Stimulated activated CD4-positive, alpha-beta T cell treated with anti-CD3 and anti-CD28 coated beads, Interleukin-4, amount 100 ng/mL, for 1 hour (primary cell): ENCODE measurements around the gene FGF11.
"Not testable (repeated sequence)": the region's sequence is repeated elsewhere in the genome, so short reads cannot be mapped to it uniquely, and the experiment has no call there.

ENCODE experiments used
- DNase-seq: peaks from one replicate; pipeline ENCODE4 v3.0.0-alpha.2; 2020

The FGF11 gene

GRCh38 chr17:7464081-7464480 is 24.8 kb downstream of the FGF11 start:
- DNase-seq, result no peak

GRCh38 chr17:7465597-7466275 is 26.4 kb downstream of the FGF11 start:
- DNase-seq, result no peak

DNA sequence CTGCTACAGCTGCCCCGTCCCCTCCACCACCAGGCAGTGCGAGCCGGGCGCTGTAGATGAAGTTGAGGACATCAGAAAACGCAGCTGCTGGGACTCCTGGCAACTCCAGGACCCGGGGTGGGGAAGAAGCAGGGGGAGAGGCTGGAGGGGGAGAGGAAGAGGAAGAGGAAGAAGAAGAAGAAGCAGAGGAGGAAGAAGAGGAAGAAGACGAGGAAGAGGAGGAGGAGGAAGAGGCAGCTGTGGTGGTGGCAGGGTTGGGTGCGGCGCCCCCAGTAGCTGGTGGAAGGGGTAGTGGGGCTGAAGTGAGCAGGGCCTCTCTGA is 27.0 kb downstream of the FGF11 start:
- no peak for DNase-seq

DNA sequence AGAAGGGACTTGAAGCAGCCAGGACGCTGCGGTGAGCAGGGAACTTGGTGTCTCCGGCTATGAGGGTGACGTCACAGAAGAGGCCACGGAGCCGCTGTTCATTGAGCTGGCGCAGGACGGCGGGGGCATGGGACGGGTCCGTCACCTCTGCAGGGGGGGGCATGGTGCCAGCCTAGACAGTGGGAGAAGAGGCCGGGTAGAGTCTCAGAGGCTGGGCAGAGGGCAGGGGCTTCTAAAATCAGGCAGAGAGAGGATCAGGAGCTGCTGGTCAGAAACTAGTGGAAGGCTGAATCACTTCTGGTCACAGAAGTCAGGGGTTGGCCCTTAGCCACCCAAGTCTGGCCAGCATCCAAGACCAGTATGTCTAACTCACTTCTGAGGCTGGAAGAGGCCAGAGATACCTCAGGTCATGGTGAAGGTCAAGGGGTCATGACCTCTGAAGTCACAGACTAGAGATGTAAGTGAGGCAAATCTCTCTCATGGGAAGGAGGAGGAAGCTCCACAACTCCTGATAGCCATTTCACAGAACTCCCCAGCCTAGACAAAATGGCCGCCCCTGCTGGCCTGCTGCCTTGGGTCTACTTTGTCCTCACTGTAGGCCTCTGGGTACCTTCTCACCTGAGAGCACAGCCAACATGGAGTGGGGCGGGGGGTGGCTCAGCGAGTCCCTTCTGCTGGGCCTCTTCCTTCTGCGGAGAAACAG is 27.5 kb downstream of the FGF11 start:
- DNase-seq, result no peak

- no peak for DNase-seq
These were observed 28.2 kb downstream of the FGF11 start for GRCh38 chr17:7467498-7467897.

DNA sequence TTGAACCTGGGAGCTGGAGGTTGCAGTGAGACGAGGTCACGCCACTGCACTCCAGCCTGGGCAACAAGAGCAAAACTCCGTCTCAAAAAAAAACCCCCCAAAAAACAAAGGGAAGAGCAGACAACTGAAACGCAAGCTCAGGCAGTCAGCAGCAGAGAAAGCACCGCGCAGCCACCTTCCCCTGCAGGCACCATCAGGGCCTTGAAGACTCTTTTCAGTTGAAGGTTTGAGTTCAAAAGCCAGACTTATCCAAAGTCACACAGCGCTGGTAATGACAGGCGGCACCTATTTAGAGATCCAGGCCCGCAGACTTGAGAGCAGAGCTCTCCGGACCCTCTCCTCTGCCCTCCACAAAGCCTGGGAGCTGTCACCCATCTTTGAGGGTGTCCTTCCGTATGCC is 29.0 kb downstream of the FGF11 start:
- DNase-seq, result no peak

DNA sequence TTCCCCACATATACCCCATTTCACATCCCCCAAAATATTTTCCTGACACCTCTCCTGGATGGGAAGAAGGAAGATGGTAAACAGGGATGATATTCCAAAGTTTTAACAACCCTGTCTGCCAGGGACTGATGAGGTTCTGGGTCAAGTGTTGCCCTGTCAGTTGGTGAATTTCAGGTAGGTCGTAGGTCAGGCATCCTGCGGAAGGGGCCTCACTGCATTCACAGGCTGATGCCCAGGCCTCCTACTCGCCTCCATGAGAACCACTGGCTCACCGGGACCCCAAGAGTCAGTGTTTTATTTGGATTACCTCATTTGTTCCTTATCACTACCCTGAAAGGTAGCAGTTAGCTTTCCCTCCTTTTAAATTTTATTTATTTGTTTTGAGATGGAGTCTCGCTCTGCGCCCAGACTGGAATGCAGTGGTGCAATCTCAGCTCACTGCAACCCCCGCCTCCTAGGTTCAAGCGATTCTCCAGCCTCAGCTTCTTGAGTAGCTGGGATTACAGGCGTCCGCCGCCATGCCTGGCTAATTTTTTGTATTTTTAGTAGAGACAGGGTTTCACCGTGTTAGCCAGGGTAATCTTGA is 29.6 kb downstream of the FGF11 start:
- DNase-seq, result no peak

DNA sequence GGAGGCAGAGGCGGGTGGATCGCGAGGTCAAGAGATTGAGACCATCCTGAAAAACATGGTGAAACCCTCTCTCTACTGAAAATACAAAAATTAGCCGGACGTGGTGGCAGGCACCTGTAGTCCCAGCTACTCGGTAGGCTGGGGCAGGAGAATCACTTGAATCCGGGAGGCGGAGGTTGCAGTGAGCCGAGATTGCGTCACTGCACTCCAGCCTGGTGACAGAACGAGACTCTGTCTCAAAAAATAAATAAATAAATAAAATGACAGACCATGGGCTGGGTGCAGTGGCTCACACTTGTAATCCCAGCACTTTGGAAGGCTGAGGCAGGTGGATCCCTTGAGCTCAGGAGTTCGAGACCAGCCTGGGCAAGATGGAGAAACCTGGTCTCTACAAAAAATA is 30.5 kb downstream of the FGF11 start:
- not testable (repeated sequence) for DNase-seq

DNA sequence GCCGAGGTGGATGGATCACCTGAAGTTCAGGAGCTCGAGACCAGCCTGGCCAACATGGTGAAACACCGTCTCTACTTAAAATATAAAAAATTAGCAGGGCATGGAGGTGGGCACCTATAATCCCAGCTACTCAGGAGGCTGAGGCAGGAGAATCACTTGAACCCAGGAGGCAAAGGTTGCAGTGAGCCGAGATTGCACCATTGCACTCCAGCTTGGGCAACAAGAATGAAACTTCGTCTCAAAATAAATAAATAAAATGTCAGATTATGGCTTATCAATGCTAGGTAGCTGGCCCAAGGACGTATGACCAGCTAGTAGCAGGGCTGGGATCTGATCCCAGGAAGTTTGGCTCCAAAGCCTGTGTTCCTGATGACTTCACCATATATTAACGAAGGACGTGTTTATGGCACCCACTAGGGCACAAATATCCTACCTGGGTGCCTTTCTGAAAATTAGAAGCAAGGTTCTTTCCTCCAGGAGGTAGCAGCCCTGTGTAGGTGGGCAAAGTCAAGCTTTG is 31.2 kb downstream of the FGF11 start:
- DNase-seq, result not testable (repeated sequence)

- DNase-seq, result no peak
These were observed 32.4 kb downstream of the FGF11 start for GRCh38 chr17:7471729-7472128.

GRCh38 chr17:7474767-7475166 is 35.5 kb downstream of the FGF11 start:
- not testable (repeated sequence) for DNase-seq

DNA sequence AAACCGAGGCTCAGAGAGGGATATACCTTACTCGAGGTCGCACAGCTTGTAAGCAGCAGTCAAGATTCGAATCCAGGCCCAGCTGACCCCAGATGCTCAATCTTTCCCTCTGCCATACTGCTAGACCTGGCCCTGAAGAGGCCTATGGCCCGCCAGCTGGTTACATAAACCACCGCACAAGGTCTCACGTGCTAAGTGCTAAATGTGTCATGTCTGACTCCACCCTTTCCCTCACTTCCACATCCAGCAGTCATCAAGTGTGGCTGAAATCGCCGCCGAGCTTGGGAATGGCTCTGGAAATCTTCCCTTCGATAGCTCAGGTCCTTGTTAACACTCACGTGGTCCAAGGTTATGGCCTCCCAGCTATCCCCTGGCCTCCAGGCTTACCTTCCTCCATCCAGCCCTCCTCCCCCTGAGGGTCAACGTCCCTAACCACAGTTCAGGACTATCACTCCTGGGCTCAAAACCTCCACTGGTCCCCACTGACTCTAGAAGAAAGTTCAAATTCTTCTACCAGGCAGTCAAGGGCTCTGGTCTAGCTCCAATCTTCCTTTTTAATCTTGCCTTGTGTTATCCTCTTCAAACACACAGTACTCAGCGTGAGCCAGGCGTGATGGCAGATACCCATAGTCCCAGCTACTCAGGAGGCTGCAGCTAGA is 36.6 kb downstream of the FGF11 start:
- no peak for DNase-seq

GRCh38 chr17:7476494-7476893 is 37.2 kb downstream of the FGF11 start:
- no peak for DNase-seq

DNA sequence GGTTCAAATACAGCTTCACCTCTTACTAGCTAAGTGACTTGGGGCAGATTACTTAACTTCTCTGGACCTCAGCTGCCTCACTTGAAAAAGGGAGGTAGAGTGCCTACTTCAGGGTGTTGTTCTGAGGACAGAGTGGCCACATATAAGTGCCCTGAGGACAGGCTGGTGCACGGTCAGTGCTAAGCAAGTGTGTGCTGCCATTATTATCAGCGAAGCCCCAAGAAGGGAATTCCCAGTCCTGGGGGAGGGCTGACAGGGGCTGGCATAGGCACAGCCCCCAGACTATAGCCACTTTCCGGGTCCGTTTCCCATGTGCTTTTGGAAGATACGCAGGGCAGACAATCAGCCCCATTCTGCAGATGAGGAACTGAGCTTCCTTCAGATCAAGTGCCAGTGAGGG is 37.6 kb downstream of the FGF11 start:
- DNase-seq, result no peak

GRCh38 chr17:7477392-7478275 is 38.3 kb downstream of the FGF11 start:
- DNase-seq, result peak; percentile 32

DNA sequence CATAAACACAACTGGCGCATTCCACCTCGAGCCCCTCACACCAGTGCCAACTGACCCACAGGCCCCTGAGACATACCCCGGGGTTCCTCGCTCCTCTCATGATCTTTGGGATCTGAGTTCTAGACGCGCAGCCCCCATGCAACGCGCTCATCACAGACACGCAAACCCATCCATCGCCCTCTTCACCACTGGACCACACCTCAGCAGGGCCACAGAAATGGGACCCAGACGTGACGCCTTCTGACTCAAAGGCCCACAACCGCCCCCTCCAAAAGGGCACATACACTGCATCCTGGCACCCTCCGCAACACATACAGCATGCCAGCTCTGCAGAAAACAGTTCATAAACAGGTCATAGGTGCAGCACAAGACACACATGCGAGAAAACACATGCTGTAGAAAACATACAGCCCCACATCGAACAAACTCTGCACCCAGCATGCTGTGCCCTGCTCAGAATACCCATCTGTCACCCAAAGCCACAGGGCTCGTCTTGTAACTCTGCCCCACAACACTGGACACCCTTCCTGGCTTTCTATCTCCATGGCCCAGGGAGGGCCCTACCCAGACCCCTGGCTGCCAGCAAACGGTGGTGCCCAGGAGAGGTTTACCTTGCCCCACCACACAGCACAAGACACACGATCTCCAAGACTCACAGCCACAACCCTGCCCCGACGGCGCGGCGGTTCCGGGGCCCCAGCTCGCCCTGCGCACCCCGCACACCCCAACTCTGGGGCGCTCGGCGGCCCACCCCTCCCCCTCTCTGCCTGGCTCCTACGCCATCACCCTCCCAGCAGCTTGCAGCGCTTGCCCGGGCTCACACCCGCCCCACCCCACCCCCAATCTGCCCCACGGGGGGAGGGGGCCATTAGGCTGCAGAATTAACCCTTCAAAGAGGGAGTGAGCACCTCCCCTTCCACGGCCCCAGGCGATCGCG is 39.2 kb downstream of the FGF11 start:
- DNase-seq, result peak; percentile 55

DNA sequence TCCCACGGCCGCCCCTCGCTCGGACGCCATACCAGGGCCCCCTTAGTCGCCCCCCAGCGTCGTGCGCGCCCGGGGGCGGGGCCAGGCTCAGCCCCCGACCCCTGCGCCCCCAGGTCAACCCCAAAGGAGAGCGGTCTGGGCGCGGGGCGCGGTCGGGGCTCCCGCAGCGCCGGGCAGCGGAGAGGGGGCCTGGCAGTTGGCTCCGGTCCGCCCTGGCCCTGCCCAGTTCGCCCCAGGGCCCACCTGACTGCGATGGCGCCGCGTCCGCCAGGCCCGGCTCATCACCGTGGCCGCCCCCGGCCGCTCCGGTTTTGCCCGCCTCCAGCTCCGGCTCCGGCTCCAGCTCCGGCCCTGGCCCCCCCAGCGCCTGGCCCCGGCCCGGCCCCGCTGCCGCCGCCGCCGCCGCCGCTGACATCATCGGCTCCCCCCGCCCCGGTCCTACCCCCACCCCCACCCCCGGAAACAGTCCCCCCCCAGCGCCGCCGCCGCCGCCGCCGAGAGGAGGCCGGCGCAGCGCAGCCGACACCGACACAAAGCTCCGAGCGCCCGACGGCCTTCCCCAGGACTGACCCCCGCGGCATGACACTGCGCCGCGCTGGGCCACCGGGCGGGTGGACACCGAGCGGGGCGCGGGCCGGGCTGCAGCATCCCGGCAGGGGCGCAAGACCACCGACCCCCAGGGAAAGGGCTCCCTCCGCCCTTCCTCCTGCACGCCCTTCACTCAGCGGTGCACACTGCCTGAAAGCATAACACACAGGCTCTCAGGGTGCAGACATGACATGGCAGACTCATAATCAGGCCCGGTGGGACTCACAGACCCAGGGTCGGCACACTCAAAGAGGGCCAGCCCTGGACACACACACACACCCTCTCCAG is 40.1 kb downstream of the FGF11 start, which contains the start of gene ZBTB4:
Gene ZBTB4 (minus strand): TSS at position 419 of the 876 bp plus-strand sequence. CDS start 12,830 bp downstream, outside the sequence.
- DNase-seq, result peak; percentile 70

DNA sequence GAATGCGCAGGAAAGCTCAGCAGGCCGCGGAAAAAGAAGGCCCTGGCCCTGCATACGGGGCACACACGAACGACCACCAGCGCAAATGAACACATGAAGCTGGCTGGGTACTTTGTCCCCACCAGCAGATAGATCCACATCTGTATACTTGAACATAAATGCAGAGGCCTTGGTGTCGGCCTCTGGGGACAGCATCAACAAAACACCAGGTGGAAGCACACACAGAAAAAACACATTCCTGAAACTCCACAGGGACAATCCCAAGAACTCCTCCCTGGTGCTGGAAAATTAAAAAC is 40.7 kb downstream of the FGF11 start:
- DNase-seq, result no peak

- DNase-seq, result not testable (repeated sequence)
These were observed 42.0 kb downstream of the FGF11 start, which contains the start of gene SLC35G6 for GRCh38 chr17:7481275-7481674. Gene SLC35G6, plus strand, starts transcription at chr17:7481446. Its CDS starts 71 bp downstream, at chr17:7481517.
